GM18526 (cell line): ENCODE measurements around the gene C1QTNF1.

ENCODE experiments used
- POLR2A ChIP-seq: IDR thresholded peaks from 3 replicates; pipeline ENCODE4 v1.6.1; 2011; ENCODE audit not compliant: insufficient read length; ENCODE audit errors: extremely low read depth

C1QTNF1 gene

GRCh38 chr17:79079421-79080200 is 55.6 kb downstream of the C1QTNF1 start:
- no peak for TF ChIP-seq POLR2A

DNA sequence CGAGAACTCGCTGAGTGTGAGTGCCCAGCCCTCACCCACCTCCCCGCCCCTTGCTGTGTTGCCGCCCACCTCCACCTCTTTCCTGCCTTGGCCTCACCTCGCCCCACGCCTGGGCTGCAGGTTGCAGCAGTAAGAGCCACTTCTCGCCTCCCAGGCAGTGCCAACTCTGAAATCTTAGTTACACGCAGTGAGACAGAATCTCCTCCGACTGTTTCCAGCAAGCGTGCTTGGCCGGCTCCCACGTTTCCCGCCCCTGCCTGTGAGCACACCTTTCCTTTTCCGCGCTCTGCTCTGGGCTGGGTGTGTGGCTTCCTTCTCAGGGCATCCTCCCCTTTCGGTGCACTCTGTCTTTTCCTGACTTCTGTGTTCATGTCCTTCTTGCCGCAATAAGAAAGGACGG is 56.4 kb downstream of the C1QTNF1 start:
- no peak for TF ChIP-seq POLR2A

- no peak for TF ChIP-seq POLR2A
Measured at GRCh38 chr17:79080761-79081290, 56.9 kb downstream of the C1QTNF1 start.

DNA sequence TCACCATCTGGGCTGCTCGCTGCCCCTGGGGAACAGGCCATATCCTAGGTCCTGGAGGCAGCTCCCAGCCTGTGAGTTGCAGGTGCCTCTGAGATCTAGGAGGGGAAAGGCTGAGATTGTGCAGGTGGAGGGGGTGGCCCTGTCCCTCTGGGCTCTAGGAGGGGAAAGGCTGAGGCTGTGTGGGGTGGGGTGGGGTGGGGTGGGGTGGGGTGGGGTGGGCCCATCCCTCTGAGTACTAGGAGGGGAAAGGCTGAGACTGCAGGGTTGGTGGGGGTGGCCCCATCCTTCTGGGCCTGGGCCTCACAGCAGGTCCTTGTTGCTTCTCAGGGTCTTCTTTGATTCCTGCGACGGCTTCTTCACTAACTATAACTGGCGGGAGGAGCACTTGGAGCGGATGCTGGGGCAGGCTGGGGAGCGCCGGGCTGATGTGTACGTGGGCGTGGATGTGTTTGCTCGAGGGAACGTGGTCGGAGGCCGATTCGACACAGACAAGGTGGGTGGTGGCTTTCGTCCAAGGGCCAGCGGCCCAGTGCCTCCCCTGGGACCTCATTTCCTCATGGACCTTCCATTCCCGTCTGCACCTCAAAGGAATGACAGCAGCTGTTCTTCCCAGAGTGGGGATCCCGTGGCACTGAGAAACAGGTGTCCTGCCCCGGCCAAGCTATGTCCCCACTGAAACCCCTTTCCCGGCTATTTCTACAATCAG is 57.8 kb downstream of the C1QTNF1 start:
- no peak for TF ChIP-seq POLR2A

- no peak for TF ChIP-seq POLR2A
Measured at GRCh38 chr17:79082311-79083190, 58.6 kb downstream of the C1QTNF1 start.

GRCh38 chr17:79083191-79083971 is 59.4 kb downstream of the C1QTNF1 start:
- no peak for TF ChIP-seq POLR2A

- no peak for TF ChIP-seq POLR2A
Measured at GRCh38 chr17:79084291-79085153, 60.6 kb downstream of the C1QTNF1 start.

- TF ChIP-seq POLR2A: no peak
Measured at GRCh38 chr17:79085154-79085920, 61.4 kb downstream of the C1QTNF1 start.

DNA sequence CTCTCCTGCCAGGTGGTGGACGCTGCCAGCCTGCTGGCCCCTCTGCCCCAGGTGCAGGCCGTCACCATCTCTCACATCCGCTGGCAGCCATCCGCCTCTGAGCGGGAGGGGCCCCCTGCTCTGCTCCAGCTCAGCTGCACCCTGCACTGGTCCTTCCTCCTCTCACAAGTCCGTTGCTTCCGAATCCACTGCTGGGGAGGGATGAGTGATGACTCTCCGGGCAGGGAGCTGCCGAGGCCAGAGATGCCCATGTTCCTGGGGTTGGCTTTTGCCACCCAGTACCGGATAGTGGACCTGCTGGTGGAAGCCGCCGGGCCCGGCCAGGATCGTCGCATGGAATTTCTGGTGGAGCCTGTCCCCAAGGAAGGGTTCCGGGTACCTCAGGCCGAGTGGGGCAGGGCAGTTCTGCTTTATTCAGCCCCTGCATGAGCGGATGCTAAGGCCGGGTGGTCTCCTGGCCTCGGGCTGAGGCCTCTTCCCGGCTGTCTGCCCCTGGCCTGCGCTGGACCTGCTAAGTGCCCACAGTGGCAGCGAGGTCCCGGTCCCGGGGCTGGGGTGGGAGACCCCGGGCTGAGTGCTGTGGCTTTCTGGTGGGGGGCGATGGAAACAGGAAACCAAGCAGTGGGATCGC is 62.1 kb downstream of the C1QTNF1 start:
- no peak for TF ChIP-seq POLR2A

GRCh38 chr17:79086609-79087427 is 62.8 kb downstream of the C1QTNF1 start:
- TF ChIP-seq POLR2A: no peak

GRCh38 chr17:79087428-79088143 is 63.6 kb downstream of the C1QTNF1 start:
- TF ChIP-seq POLR2A: no peak
